SK-N-SH (cell line): Measurements from ENCODE around the gene MN1. TPM values are rescaled to one million over a fixed set of nuclear protein-coding genes. Genes with fewer than 3 reads are reported as not detected.

Experiments
- CTCF ChIA-PET: fragments of 300-600, 350-600 bp; formaldehyde crosslinking; extraction: SDS; loops from one replicate; lab custom pipeline; 2021; lab: Yijun Ruan, JAX
- POLR2A ChIA-PET: fragments of 350-600 bp; sonication (Branson Sonifier 250); formaldehyde crosslinking; extraction: SDS; loops from one replicate; lab custom pipeline; 2020; ENCODE audit warnings: antibody characterized with exemption, inconsistent platforms; lab: Yijun Ruan, JAX
- DNase-seq: peaks from one replicate; pipeline ENCODE4 v3.0.0; 2012
- H2AFZ ChIP-seq: fragments of 200-600 bp; sonication (generic); 2 replicates; pipeline ENCODE4 v1.8.1; 2016; ENCODE audit warnings: antibody characterized with exemption, mild to moderate bottlenecking, low read depth
- H3F3A ChIP-seq: fragments of 200-600 bp; sonication (generic); replicated peaks from 2 replicates; pipeline ENCODE3; 2016; ENCODE audit warnings: antibody characterized with exemption, mild to moderate bottlenecking; ENCODE audit not compliant: insufficient read depth
- H3K27ac ChIP-seq, 2 experiments: fragments of 200-500 bp in 1 of 2; fragments of 200-600 bp in 1 of 2; sonication (Bioruptor generic) in 1 of 2; sonication (generic), shearing (Covaris generic) in 1 of 2; 2 replicates each; pipeline versions ENCODE4 v1.5.1 to v1.6.1; 2014 to 2016; ENCODE audit warnings: low read depth in 2 of 2, inconsistent platforms in 1 of 2, low read length in 1 of 2, mild to moderate bottlenecking in 1 of 2, mixed read lengths in 1 of 2
- H3K27me3 ChIP-seq: fragments of 200-600 bp; sonication (generic), shearing (Covaris generic); 2 replicates; pipeline ENCODE4 v1.6.1; 2016; ENCODE audit warnings: mixed run types; ENCODE audit not compliant: insufficient read depth
- H3K36me3 ChIP-seq, 2 experiments: fragments of 200-500 bp in 1 of 2; fragments of 200-600 bp in 1 of 2; sonication (Bioruptor generic) in 1 of 2; sonication (generic) in 1 of 2; replicated peaks in 1 of 2; 2 replicates each; pipeline versions ENCODE3 to v1.5.1; 2014 to 2016; ENCODE audit warnings: low read length in 1 of 2, mild to moderate bottlenecking in 1 of 2; ENCODE audit not compliant: insufficient read depth in 2 of 2, control insufficient read depth in 1 of 2
- H3K4me1 ChIP-seq, 2 experiments: fragments of 200-500 bp in 1 of 2; fragments of 200-600 bp in 1 of 2; sonication (Bioruptor generic) in 1 of 2; sonication (generic), shearing (Covaris generic) in 1 of 2; 2 replicates each; pipeline versions ENCODE4 v1.5.1 to v1.6.1; 2014 to 2016; ENCODE audit warnings: low read depth in 1 of 2, low read length in 1 of 2, mixed run types in 1 of 2; ENCODE audit not compliant: insufficient read depth in 2 of 2, control insufficient read depth in 1 of 2
- H3K4me2 ChIP-seq: fragments of 200-600 bp; sonication (generic), shearing (Covaris generic); 2 replicates; pipeline ENCODE4 v1.6.1; 2017; ENCODE audit warnings: mixed run types
- H3K4me3 ChIP-seq, 2 experiments: fragments of 200-500 bp in 1 of 2; fragments of 200-600 bp in 1 of 2; sonication (Bioruptor generic) in 1 of 2; sonication (generic), shearing (Covaris generic) in 1 of 2; 2 replicates each; pipeline versions ENCODE4 v1.5.1 to v1.8.1; 2014 to 2016; ENCODE audit warnings: low read depth in 2 of 2, inconsistent platforms in 1 of 2, low read length in 1 of 2, mild to moderate bottlenecking in 1 of 2, mixed read lengths in 1 of 2, moderate library complexity in 1 of 2
- H3K79me2 ChIP-seq: fragments of 200-600 bp; sonication (generic); 2 replicates; pipeline ENCODE4 v1.8.1; 2017; ENCODE audit warnings: mild to moderate bottlenecking; ENCODE audit not compliant: insufficient read depth
- H3K9ac ChIP-seq: fragments of 200-600 bp; sonication (generic); 2 replicates; pipeline ENCODE4 v1.6.1; 2017; ENCODE audit warnings: mixed run types
- H3K9me2 ChIP-seq: fragments of 200-600 bp; sonication (generic); 2 replicates; pipeline ENCODE4 v1.6.1; 2017; ENCODE audit warnings: mixed run types
- H3K9me3 ChIP-seq: fragments of 200-600 bp; sonication (generic); 2 replicates; pipeline ENCODE4 v1.6.1; 2017; ENCODE audit warnings: mixed run types, mild to moderate bottlenecking, moderate library complexity
- H4K20me1 ChIP-seq: fragments of 200-600 bp; sonication (generic); 2 replicates; pipeline ENCODE4 v1.6.1; 2017; ENCODE audit warnings: mild to moderate bottlenecking, mixed run types; ENCODE audit not compliant: insufficient read depth
- CHD2 ChIP-seq: fragments of 150-350 bp; IDR thresholded peaks from 2 replicates; pipeline ENCODE4 v1.6.1; 2018; ENCODE audit warnings: low read length; ENCODE audit not compliant: partially characterized antibody
- ELF1 ChIP-seq: IDR thresholded peaks from 2 replicates; pipeline ENCODE4 v1.4.0; 2012
- EP300 ChIP-seq, 2 experiments: IDR thresholded peaks; 2 replicates each; pipeline versions ENCODE4 v1.4.0 to v1.6.1; 2012; ENCODE audit warnings: borderline replicate concordance in 1 of 2, low read depth in 1 of 2, low read length in 1 of 2
- FOXM1 ChIP-seq: IDR thresholded peaks from 2 replicates; pipeline ENCODE4 v1.4.0; 2012; ENCODE audit warnings: low read depth, mild to moderate bottlenecking
- GABPA ChIP-seq: IDR thresholded peaks from 2 replicates; pipeline ENCODE4 v1.4.0; 2012; ENCODE audit warnings: low read depth, mild to moderate bottlenecking
- IRF3 ChIP-seq: fragments of 150-350 bp; IDR thresholded peaks from 2 replicates; pipeline ENCODE4 v1.6.1; 2016; ENCODE audit warnings: mild to moderate bottlenecking, low read depth, low read length
- MAX ChIP-seq: IDR thresholded peaks from 2 replicates; pipeline ENCODE4 v1.4.0; 2012; ENCODE audit warnings: low read depth
- MEF2A ChIP-seq: IDR thresholded peaks from 2 replicates; pipeline ENCODE4 v1.4.0; 2012; ENCODE audit warnings: low read depth, borderline replicate concordance
- NRF1 ChIP-seq: IDR thresholded peaks from 2 replicates; pipeline ENCODE4 v1.6.1; 2012; ENCODE audit warnings: low read depth, mild to moderate bottlenecking, low read length
- PBX3 ChIP-seq: IDR thresholded peaks from 2 replicates; pipeline ENCODE4; 2012
- POLR2AphosphoS5 ChIP-seq: IDR thresholded peaks from 2 replicates; pipeline ENCODE4 v1.6.1; 2012; ENCODE audit warnings: low read depth, low read length
- RAD21 ChIP-seq: IDR thresholded peaks from 2 replicates; pipeline ENCODE4 v1.6.1; 2012; ENCODE audit warnings: mild to moderate bottlenecking, low read length
- RCOR1 ChIP-seq: fragments of 150-350 bp; IDR thresholded peaks from 2 replicates; pipeline ENCODE4 v1.6.1; 2017; ENCODE audit warnings: antibody characterized with exemption, low read length
- REST ChIP-seq: IDR thresholded peaks from 2 replicates; pipeline ENCODE4 v1.6.1; 2012; ENCODE audit warnings: mild to moderate bottlenecking, low read depth, low read length, moderate library complexity
- SMC3 ChIP-seq: IDR thresholded peaks from 2 replicates; pipeline ENCODE4 v1.6.1; 2012; ENCODE audit warnings: low read depth, low read length, improper control_type of control experiment
- TAF1 ChIP-seq: IDR thresholded peaks from 2 replicates; pipeline ENCODE4 v1.6.1; 2012; ENCODE audit warnings: low read depth, mild to moderate bottlenecking, low read length, moderate library complexity, borderline replicate concordance
- TEAD4 ChIP-seq: IDR thresholded peaks from 2 replicates; pipeline ENCODE4 v1.4.0; 2012; ENCODE audit warnings: mild to moderate bottlenecking, borderline replicate concordance; ENCODE audit not compliant: insufficient read depth
- WGBS: methylation state at CpG from one replicate; pipeline ENCODE4 v1.1.6; 2017; ENCODE audit warnings: low lambda C conversion rate; 5-methylcytosine and 5-hydroxymethylcytosine counted together
- polyA plus RNA-seq, 3 experiments: library from polyadenylated mRNA; depleted of rRNA; stranded (reverse); fragments of >200 nt; gene quantifications; 2 replicates each; pipeline ENCODE4 v1.2.3, GENCODE V29; 2012
- TF ChIP-seq, protein P1 (sequence below): fragments of 150-350 bp; IDR thresholded peaks from 2 replicates; pipeline ENCODE4 v1.6.1; 2017; ENCODE audit warnings: antibody characterized with exemption, low read length, low read depth, borderline replicate concordance

The MN1 gene
- polyA plus RNA-seq, 1 of the 3 experiments (the other 2 are of a cell fraction): 0.20 TPM

- TF ChIP-seq RAD21: no peak
- no peak for TF ChIP-seq SMC3
Measured at GRCh38 chr22:27815826-27816530, 14.4 kb upstream of the MN1 start (continued).

GRCh38 chr22:27814993-27815392 lies 13.4 kb upstream of the MN1 start:
- Histone ChIP-seq H3K4me3 (no peak overlapping the region), H3K27ac (no peak overlapping the region), H2AFZ (no peak overlapping the region), H3K4me2 (no peak overlapping the region), H3F3A (no peaks in the 10 kb centered on the region), H3K4me1 (peaks cover 0 to 15% of the 10 kb centered on the region in 2 experiments; a peak in 1 of 4 replicates), H4K20me1 (no peaks in the 10 kb centered on the region), H3K9ac (no peak overlapping the region), H3K9me3 (no peaks in the 10 kb centered on the region), H3K36me3 (no peaks in the 10 kb centered on the region), H3K79me2 (no peaks in the 10 kb centered on the region), H3K27me3 (peaks cover 7% of the 10 kb centered on the region; the same call in 1 of the 2 replicates), H3K9me2 (no peaks in the 10 kb centered on the region)
- WGBS: 58% methylated on average over 6 of the region's 6 CpGs
- ChIA-PET POLR2A (no interaction called here), CTCF (interaction anchor here (1.3 to 1.5 kb wide), 2 partner anchors 19 to 1058 kb away, joined by 3 read pairs; no protein-coding TSS in a partner anchor)
- DNase-seq: no peak
- TF ChIP-seq GABPA (no peak), PBX3 (no peak), MEF2A (no peak), RAD21 (no peak), TEAD4 (no peak), CHD2 (no peak), REST (no peak), IRF3 (no peak), NRF1 (no peak), POLR2AphosphoS5 (no peak), RCOR1 (no peak), ELF1 (no peak), TAF1 (no peak), FOXM1 (no peak), MAX (no peak), EP300 (IDR thresholded peaks at IDR 0.05; ENCODE audit: borderline replicate concordance in 1 of 2, low read depth in 1 of 2, low read length in 1 of 2) (no peak)
- TF ChIP-seq, protein P1, sequence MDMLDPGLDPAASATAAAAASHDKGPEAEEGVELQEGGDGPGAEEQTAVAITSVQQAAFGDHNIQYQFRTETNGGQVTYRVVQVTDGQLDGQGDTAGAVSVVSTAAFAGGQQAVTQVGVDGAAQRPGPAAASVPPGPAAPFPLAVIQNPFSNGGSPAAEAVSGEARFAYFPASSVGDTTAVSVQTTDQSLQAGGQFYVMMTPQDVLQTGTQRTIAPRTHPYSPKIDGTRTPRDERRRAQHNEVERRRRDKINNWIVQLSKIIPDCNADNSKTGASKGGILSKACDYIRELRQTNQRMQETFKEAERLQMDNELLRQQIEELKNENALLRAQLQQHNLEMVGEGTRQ: no peak
